ENCODE data around the gene MUSK. TPM values are rescaled to one million over a fixed set of nuclear protein-coding genes. Genes with fewer than 3 reads are reported as not detected.

MUSK gene
- total RNA-seq, 1 experiment from 2014 or later = not detected

- Histone ChIP-seq H4K20me1 (ENCODE audit: low read length) (no peaks in the 10 kb centered on the region), H2AFZ (ENCODE audit: low read length) (no peak overlapping the region), H3K79me2 (ENCODE audit: low read length) (no peaks in the 10 kb centered on the region), H3F3A (ENCODE audit: low read length, unreplicated experiment) (no peaks in the 10 kb centered on the region), H3K4me2 (ENCODE audit: low read length) (peak overlapping the region; percentile 37), H3K27me3 (ENCODE audit: low read length) (no peaks in the 10 kb centered on the region), H3K27ac (ENCODE audit: low read length) (peak overlapping the region; percentile 89), H3K4me1 (ENCODE audit: insufficient read depth, low read length) (peaks cover 26% of the 10 kb centered on the region), H3K4me3 (ENCODE audit: low read length) (no peak overlapping the region), H3K36me3 (ENCODE audit: low read depth, low read length) (no peaks in the 10 kb centered on the region), H3K9me3 (ENCODE audit: low read length) (no peaks in the 10 kb centered on the region), H3K9me2 (replicated peaks; ENCODE audit: low read length) (no peaks in the 10 kb centered on the region), H3K9ac (ENCODE audit: low read length) (peak overlapping the region; percentile 61)
- TF ChIP-seq EZH2phosphoT487 (IDR thresholded peaks at IDR 0.05; ENCODE audit: borderline replicate concordance, low read length) = no peak
- no peak for TF ChIP-seq EZH2 (IDR thresholded peaks at IDR 0.05; ENCODE audit: low read length, unreplicated experiment)
- no peak for TF ChIP-seq CTCF (conservative IDR thresholded peaks at IDR 0.05; ENCODE audit: low read depth, low read length)
- BruUV-seq (replicated peaks) = TSS peak; percentile 93
- peak; percentile 77 for DNase-seq
- intact Hi-C loops (cut with micrococcal nuclease) = loop anchor here (1.0 to 2.0 kb wide), 3 partner anchors 20 to 102 kb away; no protein-coding TSS in a partner anchor
- CTCF ChIA-PET = no interaction called here
- POLR2A ChIA-PET (ENCODE audit: unreplicated experiment) = interaction anchor here (0.6 kb wide), 1 partner anchor 261 kb away, joined by 3 read pairs; no protein-coding TSS in a partner anchor
- peak; percentile 84 for ATAC-seq
These were observed 17.6 kb upstream of the MUSK start for GRCh38 chr9:110650991-110651411.

- no peak for ATAC-seq
- H3K9me2 ChIP-seq (replicated peaks; ENCODE audit: low read length) = no peaks in the 10 kb centered on the region
These were observed 12.6 kb upstream of the MUSK start for GRCh38 chr9:110655754-110656641.

More at GRCh38 chr9:110655754-110656641, 12.6 kb upstream of the MUSK start:
- POLR2A ChIA-PET (ENCODE audit: unreplicated experiment) = no interaction called here
- Histone ChIP-seq H4K20me1 (ENCODE audit: low read length) (no peaks in the 10 kb centered on the region), H3F3A (ENCODE audit: low read length, unreplicated experiment) (no peaks in the 10 kb centered on the region), H3K9ac (ENCODE audit: low read length) (no peak overlapping the region), H3K27ac (ENCODE audit: low read length) (no peak overlapping the region), H3K4me1 (ENCODE audit: insufficient read depth, low read length) (peaks cover 11% of the 10 kb centered on the region), H3K4me3 (ENCODE audit: low read length) (no peak overlapping the region), H3K9me3 (ENCODE audit: low read length) (no peaks in the 10 kb centered on the region), H3K4me2 (ENCODE audit: low read length) (no peak overlapping the region), H2AFZ (ENCODE audit: low read length) (no peak overlapping the region), H3K79me2 (ENCODE audit: low read length) (no peaks in the 10 kb centered on the region), H3K27me3 (ENCODE audit: low read length) (no peaks in the 10 kb centered on the region), H3K36me3 (ENCODE audit: low read depth, low read length) (no peaks in the 10 kb centered on the region)
- TF ChIP-seq EZH2phosphoT487 (IDR thresholded peaks at IDR 0.05; ENCODE audit: borderline replicate concordance, low read length) = no peak
- no peak for TF ChIP-seq CTCF (conservative IDR thresholded peaks at IDR 0.05; ENCODE audit: low read depth, low read length)
- no peak for TF ChIP-seq EZH2 (IDR thresholded peaks at IDR 0.05; ENCODE audit: low read length, unreplicated experiment)
- no TSS peak for BruUV-seq (replicated peaks)
- intact Hi-C loops (cut with micrococcal nuclease) = no loop called here
- DNase-seq = no peak
- CTCF ChIA-PET = no interaction called here

All from PC-3 (cell line).